HUDEP-2 (cell line): ENCODE measurements around the gene CFHR4.
"Not testable (repeated sequence)": the region's sequence is repeated elsewhere in the genome, so short reads cannot be mapped to it uniquely, and the experiment has no call there.

Source experiments
- DNase-seq, 76 experiments: peaks; one replicate each; lab custom pipeline; 2025; ENCODE audit not compliant: unreplicated experiment in 76 of 76; lab: John Stamatoyannopoulos, UW

The CFHR4 gene

GRCh38 chr1:196887515-196888239, at the start of gene CFHR4:
Gene CFHR4 (plus strand): TSS chr1:196888052. CDS start chr1:196888151, 99 bp downstream.
- DNase-seq, result no peak

GRCh38 chr1:196849613-196850492, 38.0 kb upstream of the CFHR4 start:
- DNase-seq, result not testable (repeated sequence)

- DNase-seq, result no peak
Observed at GRCh38 chr1:196856053-196856452, 31.8 kb upstream of the CFHR4 start.

GRCh38 chr1:196857188-196857587, 30.7 kb upstream of the CFHR4 start:
- DNase-seq, result no peak

GRCh38 chr1:196858811-196859210, 29.0 kb upstream of the CFHR4 start:
- no peak for DNase-seq

- DNase-seq, result no peak
Observed at GRCh38 chr1:196860323-196860884, 27.4 kb upstream of the CFHR4 start.

- DNase-seq, result no peak
Observed at GRCh38 chr1:196861429-196861828, 26.4 kb upstream of the CFHR4 start.

GRCh38 chr1:196866974-196867373, 20.9 kb upstream of the CFHR4 start:
- DNase-seq, result no peak

GRCh38 chr1:196873385-196873784, 14.5 kb upstream of the CFHR4 start:
- no peak for DNase-seq

- DNase-seq, result no peak
Observed at GRCh38 chr1:196875935-196876334, 11.9 kb upstream of the CFHR4 start.

GRCh38 chr1:196877964-196878363, 9.9 kb upstream of the CFHR4 start:
- no peak for DNase-seq

- DNase-seq, result not testable (repeated sequence)
Observed at GRCh38 chr1:196886560-196886959, 1.3 kb upstream of the CFHR4 start.

GRCh38 chr1:196890668-196891067, 2.8 kb downstream of the CFHR4 start:
- DNase-seq, result no peak

GRCh38 chr1:196891251-196891650, 3.4 kb downstream of the CFHR4 start:
- DNase-seq, result no peak

GRCh38 chr1:196896355-196896754, 8.5 kb downstream of the CFHR4 start:
- DNase-seq, result no peak

- no peak for DNase-seq
Observed at GRCh38 chr1:196897158-196897828, 9.4 kb downstream of the CFHR4 start.

- DNase-seq, result no peak
Observed at GRCh38 chr1:196902344-196902743, 14.5 kb downstream of the CFHR4 start.

- DNase-seq, result peak in 1 of 76 experiments; percentile 6
Observed at GRCh38 chr1:196910215-196910614, 22.4 kb downstream of the CFHR4 start.

GRCh38 chr1:196912283-196912682, 24.4 kb downstream of the CFHR4 start:
- DNase-seq, result not testable (repeated sequence)

- DNase-seq, result not testable (repeated sequence)
Observed at GRCh38 chr1:196926839-196927238, 39.0 kb downstream of the CFHR4 start.

- not testable (repeated sequence) for DNase-seq
Observed at GRCh38 chr1:196932853-196933252, 45.0 kb downstream of the CFHR4 start.
